Measurements from ENCODE around the gene CHID1.

Gene CHID1

DNA sequence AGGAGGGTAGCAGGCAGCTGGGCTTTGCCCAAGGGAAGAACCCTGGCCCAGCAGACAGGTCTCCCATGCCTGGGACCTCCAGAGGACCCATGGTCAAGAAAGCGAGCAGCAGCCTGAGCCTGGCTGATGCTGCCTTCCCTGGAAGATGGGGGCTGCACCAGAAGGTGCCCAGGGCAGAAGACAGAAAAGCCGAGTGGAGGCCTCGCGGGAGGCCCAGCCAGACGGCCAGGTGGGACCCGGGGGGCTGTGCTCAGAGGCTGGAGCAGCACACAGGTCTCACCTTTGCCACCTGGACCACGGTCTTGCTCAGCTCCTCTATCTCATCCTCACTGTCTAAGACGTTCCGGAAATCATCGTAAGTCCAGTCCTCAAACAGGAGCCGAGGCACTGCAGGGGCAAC, 10.9 kb downstream of the CHID1 start:
- Histone ChIP-seq H3K4me3 (ENCODE audit: low read length) (no peak overlapping the region), H3K4me1 (ENCODE audit: control insufficient read depth, insufficient read depth, low read length) (no peaks in the 10 kb centered on the region), H3K36me3 (ENCODE audit: control insufficient read depth, insufficient read depth, low read length) (peaks cover 18% of the 10 kb centered on the region), H3K9ac (ENCODE audit: low read length) (no peak overlapping the region), H3K27me3 (ENCODE audit: control insufficient read depth, insufficient read depth, low read length) (no peaks in the 10 kb centered on the region), H3K9me3 (ENCODE audit: control insufficient read depth, low read length) (no peaks in the 10 kb centered on the region)

DNA sequence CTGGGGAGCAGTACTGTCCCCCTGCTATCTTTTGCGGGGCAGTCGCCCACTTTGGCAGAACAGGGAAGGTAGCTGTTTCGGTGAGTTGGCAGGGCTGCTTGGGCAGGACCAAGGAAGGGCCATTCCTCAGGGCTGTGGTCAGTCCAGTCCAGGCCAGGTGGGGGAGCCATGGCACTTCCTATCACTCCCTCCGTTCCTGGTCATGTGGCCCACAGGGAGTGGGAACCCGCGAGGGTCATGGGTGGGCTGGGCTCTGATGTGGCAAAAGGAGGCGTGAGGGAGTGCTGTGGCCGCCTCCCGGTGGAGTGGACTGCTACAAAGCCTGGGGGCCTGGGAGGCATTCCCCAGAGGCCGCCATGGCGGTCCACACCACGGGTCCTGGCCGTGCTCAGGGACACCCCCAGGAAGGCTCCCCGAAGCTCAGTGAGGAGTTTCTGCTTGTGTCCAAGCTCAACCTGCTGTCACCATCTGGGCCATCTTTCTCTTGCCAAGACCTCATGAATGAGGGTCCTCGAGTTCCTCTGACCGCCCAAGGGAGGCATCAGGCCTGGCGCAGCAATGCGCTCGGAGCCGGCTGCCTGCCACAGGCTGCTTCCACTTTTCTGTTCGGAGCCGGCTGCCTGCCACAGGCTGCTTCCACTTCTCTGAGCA, 11.9 kb downstream of the CHID1 start:
- Histone ChIP-seq H3K9me3 (ENCODE audit: control insufficient read depth, low read length) (no peaks in the 10 kb centered on the region), H3K4me3 (ENCODE audit: low read length) (no peak overlapping the region), H3K9ac (ENCODE audit: low read length) (no peak overlapping the region), H3K36me3 (ENCODE audit: control insufficient read depth, insufficient read depth, low read length) (peaks cover 10% of the 10 kb centered on the region), H3K27me3 (ENCODE audit: control insufficient read depth, insufficient read depth, low read length) (no peaks in the 10 kb centered on the region), H3K4me1 (ENCODE audit: control insufficient read depth, insufficient read depth, low read length) (no peaks in the 10 kb centered on the region)

DNA sequence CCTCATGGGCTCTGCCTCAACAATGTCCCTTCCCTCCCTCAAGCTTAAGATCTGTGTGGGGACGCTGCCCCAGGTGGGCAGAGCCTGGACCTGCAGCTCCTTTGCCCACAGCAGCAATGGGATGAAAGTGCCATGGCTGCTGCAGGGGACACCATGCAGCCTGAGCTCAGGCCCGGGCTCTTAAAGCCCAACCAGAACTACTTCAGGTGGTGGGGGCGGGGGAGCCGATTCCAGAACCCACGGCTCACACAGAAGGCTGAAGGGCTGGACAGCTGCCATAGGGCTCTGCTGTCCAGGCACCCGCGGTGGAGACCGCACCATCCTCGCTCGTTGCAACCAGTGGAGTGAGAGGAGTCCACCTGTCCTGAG, 12.5 kb downstream of the CHID1 start:
- H3K9me3 ChIP-seq (ENCODE audit: control insufficient read depth, low read length), result no peaks in the 10 kb centered on the region
- peaks cover 10% of the 10 kb centered on the region for H3K36me3 ChIP-seq (ENCODE audit: control insufficient read depth, insufficient read depth, low read length)
- no peak overlapping the region for H3K9ac ChIP-seq (ENCODE audit: low read length)
- no peak overlapping the region for H3K4me3 ChIP-seq (ENCODE audit: low read length)
- H3K4me1 ChIP-seq (ENCODE audit: control insufficient read depth, insufficient read depth, low read length), result no peaks in the 10 kb centered on the region
- H3K27me3 ChIP-seq (ENCODE audit: control insufficient read depth, insufficient read depth, low read length), result no peaks in the 10 kb centered on the region

GRCh38 chr11:897253-898142, 13.1 kb downstream of the CHID1 start:
- no peak overlapping the region for H3K9ac ChIP-seq (ENCODE audit: low read length)
- H3K36me3 ChIP-seq (ENCODE audit: control insufficient read depth, insufficient read depth, low read length), result peaks cover 10% of the 10 kb centered on the region
- no peak overlapping the region for H3K4me3 ChIP-seq (ENCODE audit: low read length)
- H3K4me1 ChIP-seq (ENCODE audit: control insufficient read depth, insufficient read depth, low read length), result no peaks in the 10 kb centered on the region
- H3K9me3 ChIP-seq (ENCODE audit: control insufficient read depth, low read length), result no peaks in the 10 kb centered on the region
- no peaks in the 10 kb centered on the region for H3K27me3 ChIP-seq (ENCODE audit: control insufficient read depth, insufficient read depth, low read length)

- Histone ChIP-seq H3K9ac (ENCODE audit: low read length) (no peak overlapping the region), H3K4me3 (ENCODE audit: low read length) (no peak overlapping the region), H3K36me3 (ENCODE audit: control insufficient read depth, insufficient read depth, low read length) (peaks cover 10% of the 10 kb centered on the region), H3K27me3 (ENCODE audit: control insufficient read depth, insufficient read depth, low read length) (no peaks in the 10 kb centered on the region), H3K4me1 (ENCODE audit: control insufficient read depth, insufficient read depth, low read length) (no peaks in the 10 kb centered on the region), H3K9me3 (ENCODE audit: control insufficient read depth, low read length) (no peaks in the 10 kb centered on the region)
Observed at GRCh38 chr11:895331-896110, 15.1 kb downstream of the CHID1 start.

DNA sequence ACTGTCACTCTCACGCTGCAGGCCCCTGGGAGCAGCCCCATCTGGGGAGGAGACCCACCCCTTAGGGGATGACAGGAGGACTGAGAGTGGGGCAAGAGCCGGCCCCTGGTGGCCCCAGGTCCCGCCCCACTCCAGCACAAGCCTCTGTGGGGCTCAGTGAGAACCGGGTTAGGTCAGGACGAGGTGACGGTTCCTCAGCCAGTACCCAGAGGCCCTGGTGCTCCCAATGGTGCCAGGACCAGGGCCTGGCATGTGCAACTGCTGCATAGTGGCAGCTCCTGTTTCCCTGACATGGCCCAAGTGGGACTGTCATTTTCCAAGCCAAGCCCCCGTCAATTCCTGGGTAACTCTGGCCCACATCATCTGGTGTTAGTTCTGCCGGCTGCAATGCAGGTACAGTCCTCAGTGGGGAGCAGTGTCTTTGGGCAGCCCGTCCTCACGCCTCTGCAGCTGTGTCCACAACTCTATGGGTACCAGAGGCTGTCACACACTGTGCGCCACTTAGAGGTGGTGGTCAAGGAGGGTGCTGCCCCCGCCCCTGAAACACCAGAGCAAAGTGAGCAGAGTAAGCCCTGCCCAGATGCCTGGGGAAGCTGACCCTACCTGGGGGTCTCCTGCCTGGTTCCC, 15.9 kb downstream of the CHID1 start:
- H3K4me3 ChIP-seq (ENCODE audit: low read length), result no peak overlapping the region
- no peaks in the 10 kb centered on the region for H3K4me1 ChIP-seq (ENCODE audit: control insufficient read depth, insufficient read depth, low read length)
- peaks cover 6% of the 10 kb centered on the region for H3K36me3 ChIP-seq (ENCODE audit: control insufficient read depth, insufficient read depth, low read length)
- no peak overlapping the region for H3K9ac ChIP-seq (ENCODE audit: low read length)
- no peaks in the 10 kb centered on the region for H3K9me3 ChIP-seq (ENCODE audit: control insufficient read depth, low read length)
- H3K27me3 ChIP-seq (ENCODE audit: control insufficient read depth, insufficient read depth, low read length), result no peaks in the 10 kb centered on the region

GRCh38 chr11:893008-893654, 17.5 kb downstream of the CHID1 start:
- Histone ChIP-seq H3K4me3 (ENCODE audit: low read length) (no peak overlapping the region), H3K9ac (ENCODE audit: low read length) (no peak overlapping the region), H3K36me3 (ENCODE audit: control insufficient read depth, insufficient read depth, low read length) (no peaks in the 10 kb centered on the region), H3K27me3 (ENCODE audit: control insufficient read depth, insufficient read depth, low read length) (no peaks in the 10 kb centered on the region), H3K4me1 (ENCODE audit: control insufficient read depth, insufficient read depth, low read length) (no peaks in the 10 kb centered on the region), H3K9me3 (ENCODE audit: control insufficient read depth, low read length) (no peaks in the 10 kb centered on the region)

DNA sequence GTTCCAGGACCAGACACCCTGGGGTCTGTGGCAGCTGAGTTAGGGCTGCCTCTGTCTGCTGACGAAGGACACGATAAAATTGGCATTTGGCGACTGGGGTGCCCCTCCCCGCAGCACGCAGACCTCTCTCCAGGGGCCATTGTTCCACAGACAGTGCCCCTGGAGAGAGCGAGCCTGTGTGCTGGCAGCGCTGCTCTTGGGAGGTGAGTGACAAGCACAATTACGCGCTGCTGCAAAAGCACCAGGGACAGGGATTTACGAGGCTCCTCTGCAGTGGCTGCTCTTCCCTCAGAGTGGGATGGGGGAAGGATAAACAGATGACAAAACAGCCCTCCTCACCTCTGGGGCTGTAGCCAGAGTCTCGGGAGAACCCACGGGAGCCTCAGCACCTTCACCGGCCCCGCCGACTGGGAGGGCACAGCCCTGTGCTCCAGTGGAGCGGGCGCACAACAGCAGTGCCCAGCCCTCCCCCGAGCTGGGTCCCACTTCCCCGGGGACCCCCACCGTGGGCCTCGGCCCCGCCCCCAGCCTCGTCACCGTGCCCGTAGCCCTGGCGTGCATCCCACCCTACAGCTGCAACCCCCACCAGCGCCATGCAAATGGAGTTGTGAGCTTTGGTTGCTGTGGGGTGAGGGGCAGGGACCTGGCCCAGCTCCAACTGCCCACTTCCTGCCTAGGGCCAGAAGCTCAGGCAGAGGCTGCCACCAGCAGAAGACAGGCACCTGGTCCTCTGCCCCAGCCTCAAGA, 19.6 kb downstream of the CHID1 start:
- Histone ChIP-seq H3K9me3 (ENCODE audit: control insufficient read depth, low read length) (no peaks in the 10 kb centered on the region), H3K4me3 (ENCODE audit: low read length) (no peak overlapping the region), H3K27me3 (ENCODE audit: control insufficient read depth, insufficient read depth, low read length) (no peaks in the 10 kb centered on the region), H3K9ac (ENCODE audit: low read length) (no peak overlapping the region), H3K36me3 (ENCODE audit: control insufficient read depth, insufficient read depth, low read length) (no peaks in the 10 kb centered on the region), H3K4me1 (ENCODE audit: control insufficient read depth, insufficient read depth, low read length) (no peaks in the 10 kb centered on the region)

- H3K4me3 ChIP-seq (ENCODE audit: low read length), result no peak overlapping the region
- H3K4me1 ChIP-seq (ENCODE audit: control insufficient read depth, insufficient read depth, low read length), result no peaks in the 10 kb centered on the region
- no peaks in the 10 kb centered on the region for H3K9me3 ChIP-seq (ENCODE audit: control insufficient read depth, low read length)
- no peak overlapping the region for H3K9ac ChIP-seq (ENCODE audit: low read length)
- H3K36me3 ChIP-seq (ENCODE audit: control insufficient read depth, insufficient read depth, low read length), result no peaks in the 10 kb centered on the region
- no peaks in the 10 kb centered on the region for H3K27me3 ChIP-seq (ENCODE audit: control insufficient read depth, insufficient read depth, low read length)
Observed at GRCh38 chr11:889687-890475, 20.7 kb downstream of the CHID1 start.

GRCh38 chr11:889257-889656, 21.4 kb downstream of the CHID1 start:
- no peaks in the 10 kb centered on the region for H3K4me1 ChIP-seq (ENCODE audit: control insufficient read depth, insufficient read depth, low read length)
- no peaks in the 10 kb centered on the region for H3K9me3 ChIP-seq (ENCODE audit: control insufficient read depth, low read length)
- no peaks in the 10 kb centered on the region for H3K27me3 ChIP-seq (ENCODE audit: control insufficient read depth, insufficient read depth, low read length)
- H3K4me3 ChIP-seq (ENCODE audit: low read length), result no peak overlapping the region
- H3K9ac ChIP-seq (ENCODE audit: low read length), result no peak overlapping the region
- no peaks in the 10 kb centered on the region for H3K36me3 ChIP-seq (ENCODE audit: control insufficient read depth, insufficient read depth, low read length)
